BE2C (cell line): Measurements from ENCODE around the gene TENM4.

Source experiments
- DNase-seq: peaks from one replicate; pipeline ENCODE4 v3.0.0-alpha.2; 2020
- H3K27me3 ChIP-seq: fragments of 250-450 bp; sonication (Bioruptor Pico); 2 replicates; pipeline ENCODE4 v1.5.1; 2020; ENCODE audit warnings: mild to moderate bottlenecking
- H3K36me3 ChIP-seq: fragments of 250-450 bp; sonication (Bioruptor Pico); 2 replicates; pipeline ENCODE4 v1.5.1; 2020; ENCODE audit warnings: mild to moderate bottlenecking
- H3K4me1 ChIP-seq: fragments of 250-450 bp; sonication (Bioruptor Pico); 2 replicates; pipeline ENCODE4 v1.5.1; 2020
- H3K4me3 ChIP-seq: 2 replicates; pipeline ENCODE4 v1.5.1; 2011; ENCODE audit warnings: low read depth, low read length
- H3K9me3 ChIP-seq: fragments of 250-450 bp; sonication (Bioruptor Pico); 2 replicates; pipeline ENCODE4 v1.5.1; 2020
- TF ChIP-seq, protein P1 (sequence below): IDR thresholded peaks from 2 replicates; pipeline ENCODE4 v1.5.1; 2012; ENCODE audit warnings: mild to moderate bottlenecking, low read depth, low read length

Gene TENM4

DNA sequence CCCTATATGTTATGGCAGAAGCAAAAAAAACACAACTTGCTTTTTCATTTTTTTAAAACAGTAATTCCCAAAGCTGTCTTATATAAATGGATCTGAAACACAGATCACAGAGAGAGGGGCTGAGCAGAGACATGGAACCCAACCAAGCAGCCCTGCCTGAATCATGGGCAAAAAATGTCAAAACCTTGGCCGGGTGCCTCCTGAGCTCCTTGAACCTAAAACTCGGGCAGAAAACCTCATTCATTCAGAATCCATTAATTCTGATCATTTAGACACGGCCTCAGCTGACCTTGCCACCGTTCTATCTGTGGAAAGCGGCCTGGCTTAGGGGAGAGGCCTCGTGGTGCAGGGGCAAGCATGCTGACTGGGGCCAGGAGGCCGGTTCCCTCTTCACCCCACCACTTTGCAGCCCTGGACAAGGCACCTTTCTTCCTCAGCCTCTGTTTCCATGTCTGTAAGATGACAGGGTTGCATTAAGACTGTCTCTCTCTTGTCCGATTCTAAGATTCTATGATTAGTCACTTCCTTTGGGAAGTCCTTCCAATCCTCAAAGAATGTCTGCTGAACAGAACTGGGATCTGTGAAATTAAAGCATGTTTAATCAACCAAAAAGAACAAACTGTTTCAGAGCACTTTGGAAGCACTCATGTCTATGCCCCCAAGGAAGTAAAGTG lies 26.0 kb downstream of the TENM4 start:
- H3K27me3 ChIP-seq, result no peaks in the 10 kb centered on the region
- peaks cover 6% of the 10 kb centered on the region for H3K4me1 ChIP-seq
- no peak for DNase-seq
- no peaks in the 10 kb centered on the region for H3K36me3 ChIP-seq
- H3K9me3 ChIP-seq, result no peaks in the 10 kb centered on the region; the same call in 1 of the 2 replicates
- TF ChIP-seq, protein P1, sequence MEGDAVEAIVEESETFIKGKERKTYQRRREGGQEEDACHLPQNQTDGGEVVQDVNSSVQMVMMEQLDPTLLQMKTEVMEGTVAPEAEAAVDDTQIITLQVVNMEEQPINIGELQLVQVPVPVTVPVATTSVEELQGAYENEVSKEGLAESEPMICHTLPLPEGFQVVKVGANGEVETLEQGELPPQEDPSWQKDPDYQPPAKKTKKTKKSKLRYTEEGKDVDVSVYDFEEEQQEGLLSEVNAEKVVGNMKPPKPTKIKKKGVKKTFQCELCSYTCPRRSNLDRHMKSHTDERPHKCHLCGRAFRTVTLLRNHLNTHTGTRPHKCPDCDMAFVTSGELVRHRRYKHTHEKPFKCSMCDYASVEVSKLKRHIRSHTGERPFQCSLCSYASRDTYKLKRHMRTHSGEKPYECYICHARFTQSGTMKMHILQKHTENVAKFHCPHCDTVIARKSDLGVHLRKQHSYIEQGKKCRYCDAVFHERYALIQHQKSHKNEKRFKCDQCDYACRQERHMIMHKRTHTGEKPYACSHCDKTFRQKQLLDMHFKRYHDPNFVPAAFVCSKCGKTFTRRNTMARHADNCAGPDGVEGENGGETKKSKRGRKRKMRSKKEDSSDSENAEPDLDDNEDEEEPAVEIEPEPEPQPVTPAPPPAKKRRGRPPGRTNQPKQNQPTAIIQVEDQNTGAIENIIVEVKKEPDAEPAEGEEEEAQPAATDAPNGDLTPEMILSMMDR, result no peak
- no peak overlapping the region for H3K4me3 ChIP-seq

DNA sequence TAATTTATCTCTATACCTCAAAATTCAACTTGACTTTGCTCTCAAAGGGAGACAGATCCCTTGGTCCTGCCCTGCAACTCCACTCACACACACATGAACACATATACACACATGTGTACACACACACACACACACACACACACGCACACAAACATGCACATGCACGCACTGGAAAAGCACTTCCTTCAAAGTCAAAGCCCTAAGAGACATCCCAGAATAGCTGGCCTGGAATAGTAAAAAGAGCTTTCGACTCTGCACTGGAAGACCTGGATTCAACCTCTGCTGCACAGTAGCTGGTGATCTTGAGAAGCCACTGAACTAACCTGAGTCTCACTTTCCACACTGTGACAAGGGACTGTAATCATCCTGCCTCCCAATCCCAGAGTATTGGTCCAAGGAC lies 26.8 kb downstream of the TENM4 start:
- DNase-seq, result no peak
- TF ChIP-seq, protein P1, result no peak
- Histone ChIP-seq H3K4me1 (peaks cover 6% of the 10 kb centered on the region), H3K27me3 (no peaks in the 10 kb centered on the region), H3K4me3 (no peak overlapping the region), H3K9me3 (no peaks in the 10 kb centered on the region; the same call in 1 of the 2 replicates), H3K36me3 (no peaks in the 10 kb centered on the region)

DNA sequence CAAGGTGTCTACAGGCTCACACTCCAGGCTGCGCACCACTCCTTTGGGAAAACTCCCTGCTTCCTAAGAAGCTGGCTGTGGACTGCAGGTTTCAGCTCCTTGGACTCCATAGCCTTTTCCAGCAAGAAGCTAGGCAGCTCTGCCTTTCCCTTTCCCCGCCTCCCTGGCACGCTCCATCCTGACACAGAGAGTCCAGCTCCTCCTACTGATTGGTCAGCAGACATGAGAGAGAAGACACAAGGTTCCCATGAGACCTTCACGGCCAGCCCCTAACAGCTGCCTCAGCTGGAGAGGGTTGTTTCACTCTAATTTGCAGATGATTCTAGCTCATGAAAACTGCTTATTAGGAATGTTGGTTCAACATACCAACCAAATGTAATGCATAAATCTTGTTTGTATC lies 27.6 kb downstream of the TENM4 start:
- TF ChIP-seq, protein P1, result 0 out of 2 replicates have a peak, but pooled peaks have one; percentile 4
- H3K4me1 ChIP-seq, result peaks cover 6% of the 10 kb centered on the region
- H3K27me3 ChIP-seq, result no peaks in the 10 kb centered on the region
- DNase-seq, result peak; percentile 90
- no peaks in the 10 kb centered on the region for H3K36me3 ChIP-seq
- no peak overlapping the region for H3K4me3 ChIP-seq
- H3K9me3 ChIP-seq, result no peaks in the 10 kb centered on the region; the same call in 1 of the 2 replicates

DNA sequence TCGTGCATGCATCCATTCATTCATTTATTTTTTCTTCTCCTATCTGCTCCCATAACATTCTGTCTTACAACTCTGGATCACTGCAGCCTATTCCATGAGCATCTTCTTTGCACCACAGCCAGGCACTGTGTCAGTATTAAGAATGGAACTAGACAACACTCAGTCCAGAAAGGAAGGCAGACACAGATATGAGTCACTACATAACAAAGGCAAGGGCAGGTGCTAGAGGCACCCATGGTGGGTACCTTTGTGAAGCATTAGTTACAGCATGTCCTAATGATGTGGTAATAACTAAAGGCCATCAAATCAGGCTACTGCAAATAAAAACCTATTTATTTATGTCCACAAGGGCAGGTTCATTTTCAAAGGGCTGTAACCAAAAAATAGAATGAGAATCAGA lies 28.1 kb downstream of the TENM4 start:
- no peak for DNase-seq
- Histone ChIP-seq H3K4me1 (peaks cover 6% of the 10 kb centered on the region), H3K9me3 (no peaks in the 10 kb centered on the region; the same call in 1 of the 2 replicates), H3K27me3 (no peaks in the 10 kb centered on the region), H3K36me3 (no peaks in the 10 kb centered on the region), H3K4me3 (no peak overlapping the region)
- TF ChIP-seq, protein P1, result no peak

DNA sequence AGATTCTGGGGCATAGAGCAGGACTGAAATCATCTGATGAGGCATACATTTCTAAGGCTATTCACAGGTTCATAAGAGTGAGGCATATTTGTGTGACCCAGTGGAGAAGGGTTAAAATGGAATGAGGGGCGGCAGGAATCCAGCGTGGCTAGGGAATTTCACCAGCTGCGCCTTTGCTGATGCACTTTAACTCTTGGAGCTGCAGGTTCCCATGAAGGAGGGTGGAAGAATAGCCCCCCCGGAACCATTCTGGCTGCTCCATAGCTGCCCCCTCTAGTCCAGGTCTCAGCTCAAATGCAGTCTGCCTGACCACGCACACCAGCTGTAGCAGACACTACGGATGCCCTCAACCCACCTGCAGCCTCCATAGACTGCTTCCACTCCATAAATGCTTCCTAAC lies 31.5 kb downstream of the TENM4 start:
- no peak overlapping the region for H3K4me3 ChIP-seq
- peaks cover 6% of the 10 kb centered on the region for H3K4me1 ChIP-seq
- H3K9me3 ChIP-seq, result no peaks in the 10 kb centered on the region
- DNase-seq, result no peak
- no peaks in the 10 kb centered on the region for H3K27me3 ChIP-seq
- TF ChIP-seq, protein P1, result no peak
- no peaks in the 10 kb centered on the region for H3K36me3 ChIP-seq

DNA sequence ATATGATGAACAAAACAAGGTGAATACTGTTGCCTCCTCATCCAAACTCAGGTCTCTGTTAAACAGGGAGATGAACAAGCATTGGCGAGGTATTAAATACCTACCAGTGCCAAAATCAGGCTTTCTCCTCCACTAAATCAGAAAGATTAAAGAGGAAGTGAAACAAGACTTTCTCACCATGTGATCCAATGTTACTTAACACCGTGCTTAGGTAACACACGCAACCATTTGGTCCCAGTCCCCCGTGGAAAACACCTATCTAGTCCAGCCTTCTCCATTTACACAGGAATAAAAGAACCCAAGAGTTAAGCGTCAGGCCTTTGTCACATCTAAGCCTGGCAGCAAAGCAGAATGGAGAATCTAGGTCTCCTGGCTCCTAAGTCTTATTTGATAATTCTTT lies 34.5 kb downstream of the TENM4 start:
- H3K9me3 ChIP-seq, result no peaks in the 10 kb centered on the region
- TF ChIP-seq, protein P1, result no peak
- H3K4me3 ChIP-seq, result no peak overlapping the region
- no peaks in the 10 kb centered on the region for H3K36me3 ChIP-seq
- no peaks in the 10 kb centered on the region for H3K27me3 ChIP-seq
- H3K4me1 ChIP-seq, result no peaks in the 10 kb centered on the region
- DNase-seq, result no peak
